Measurements from ENCODE around the gene CLASP1.
"Not testable (repeated sequence)": the region's sequence is repeated elsewhere in the genome, so short reads cannot be mapped to it uniquely, and the experiment has no call there.

GRCh38 chr2:121690572-121690971, 41.3 kb upstream of the CLASP1 start:
- TF ChIP-seq CTCF (IDR thresholded peaks at IDR 0.05; ENCODE audit: low read length); EZH2 (IDR thresholded peaks at IDR 0.05; ENCODE audit: borderline replicate concordance, low read length): not testable (repeated sequence)

All from OCI-LY1 (cell line).